GM23248 (cell line): Measurements from ENCODE around the gene PPFIA3. TPM values are rescaled to one million over a fixed set of nuclear protein-coding genes. Genes with fewer than 3 reads are reported as not detected.

ENCODE experiments used
- DNase-seq: peaks from one replicate; pipeline ENCODE4 v3.0.0-alpha.2; 2015
- H2AFZ ChIP-seq: fragments of 200-600 bp; sonication (generic); 2 replicates; pipeline ENCODE4 v1.6.1; 2016; ENCODE audit warnings: antibody characterized with exemption
- H3F3A ChIP-seq: fragments of 200-600 bp; sonication (generic); 2 replicates; pipeline ENCODE4 v1.6.1; 2016; ENCODE audit warnings: mild to moderate bottlenecking, antibody characterized with exemption, mixed run types; ENCODE audit not compliant: insufficient read depth
- H3K27ac ChIP-seq: fragments of 200-600 bp; sonication (generic); 2 replicates; pipeline ENCODE4 v1.5.1; 2016; ENCODE audit warnings: mild to moderate bottlenecking
- H3K27me3 ChIP-seq: fragments of 200-600 bp; sonication (generic); replicated peaks from 2 replicates; pipeline ENCODE4 v1.6.1; 2016; ENCODE audit warnings: mild to moderate bottlenecking; ENCODE audit not compliant: insufficient read depth
- H3K36me3 ChIP-seq: fragments of 200-600 bp; sonication (generic); 2 replicates; pipeline ENCODE4 v1.6.1; 2016; ENCODE audit warnings: low read depth, mild to moderate bottlenecking
- H3K4me1 ChIP-seq: fragments of 200-600 bp; sonication (generic); 2 replicates; pipeline ENCODE4 v1.6.1; 2016; ENCODE audit warnings: mild to moderate bottlenecking; ENCODE audit not compliant: insufficient read depth
- H3K4me2 ChIP-seq: fragments of 200-600 bp; sonication (generic); one replicate; pipeline ENCODE4 v1.6.1; 2016; ENCODE audit warnings: mild to moderate bottlenecking; ENCODE audit not compliant: unreplicated experiment
- H3K4me3 ChIP-seq: fragments of 200-600 bp; sonication (generic); 2 replicates; pipeline ENCODE4 v1.5.1; 2016; ENCODE audit warnings: mild to moderate bottlenecking
- H3K79me2 ChIP-seq: fragments of 200-600 bp; sonication (generic); 2 replicates; pipeline ENCODE4 v1.6.1; 2016; ENCODE audit warnings: mild to moderate bottlenecking; ENCODE audit not compliant: insufficient read depth
- H3K9ac ChIP-seq: fragments of 200-600 bp; sonication (generic); 2 replicates; pipeline ENCODE4 v1.6.1; 2016; ENCODE audit warnings: mild to moderate bottlenecking
- H3K9me2 ChIP-seq: fragments of 200-600 bp; sonication (generic); 2 replicates; pipeline ENCODE4 v1.6.1; 2016; ENCODE audit warnings: mixed run types, mild to moderate bottlenecking, moderate library complexity; ENCODE audit not compliant: insufficient read depth
- H3K9me3 ChIP-seq: fragments of 200-600 bp; sonication (generic); one replicate; pipeline ENCODE4 v1.6.1; 2017; ENCODE audit warnings: low read depth
- H4K20me1 ChIP-seq: fragments of 200-600 bp; sonication (generic); 2 replicates; pipeline ENCODE4 v1.6.0; 2016; ENCODE audit not compliant: insufficient read depth
- EZH2 ChIP-seq: fragments of 200-600 bp; sonication (generic); IDR thresholded peaks from 2 replicates; pipeline ENCODE4 v1.6.1; 2018; ENCODE audit warnings: antibody characterized with exemption, mild to moderate bottlenecking; ENCODE audit not compliant: insufficient read depth, poor library complexity, severe bottlenecking
- EZH2phosphoT487 ChIP-seq: fragments of 200-600 bp; sonication (generic); IDR thresholded peaks from 2 replicates; pipeline ENCODE4 v1.6.1; 2018; ENCODE audit warnings: antibody characterized with exemption, moderate library complexity, mild to moderate bottlenecking, low read depth; ENCODE audit not compliant: insufficient read depth
- WGBS, 2 experiments: methylation state at CpG; one replicate each; pipeline ENCODE4 v1.1.6; 2015 to 2017; ENCODE audit warnings: low lambda C conversion rate in 2 of 2, low coverage in 1 of 2; ENCODE audit errors: missing lambda C conversion rate in 2 of 2; 5-methylcytosine and 5-hydroxymethylcytosine counted together
- in situ Hi-C: fragments of 300-500 bp; cut with MboI; formaldehyde crosslinking; loops from 2 replicates; pipeline ENCODE4 v1.15.0; 2020
- polyA plus RNA-seq: library from polyadenylated mRNA; unstranded; fragments of >200 nt; fragmentation: Nextera tagmentation; extraction: Ambion mirVana; gene quantifications from 2 replicates; pipeline ENCODE4 v1.2.1, GENCODE V29; 2016
- small RNA-seq: library from RNA; depleted of rRNA; stranded (forward); fragments of <200 nt; gene quantifications from one replicate; pipeline ENCODE3, GENCODE V24; 2014; ENCODE audit warnings: low read depth, low replicate concordance
- total RNA-seq: library from RNA; depleted of rRNA; stranded (reverse); fragments of >200 nt; shearing (Covaris generic); gene quantifications from 2 replicates; pipeline ENCODE4 v1.2.3, GENCODE V29; 2014; rRNA removed

PPFIA3 gene
- total and polyA plus RNA-seq, 2 experiments from 2014 or later = 1.2 to 2.4 TPM

DNA sequence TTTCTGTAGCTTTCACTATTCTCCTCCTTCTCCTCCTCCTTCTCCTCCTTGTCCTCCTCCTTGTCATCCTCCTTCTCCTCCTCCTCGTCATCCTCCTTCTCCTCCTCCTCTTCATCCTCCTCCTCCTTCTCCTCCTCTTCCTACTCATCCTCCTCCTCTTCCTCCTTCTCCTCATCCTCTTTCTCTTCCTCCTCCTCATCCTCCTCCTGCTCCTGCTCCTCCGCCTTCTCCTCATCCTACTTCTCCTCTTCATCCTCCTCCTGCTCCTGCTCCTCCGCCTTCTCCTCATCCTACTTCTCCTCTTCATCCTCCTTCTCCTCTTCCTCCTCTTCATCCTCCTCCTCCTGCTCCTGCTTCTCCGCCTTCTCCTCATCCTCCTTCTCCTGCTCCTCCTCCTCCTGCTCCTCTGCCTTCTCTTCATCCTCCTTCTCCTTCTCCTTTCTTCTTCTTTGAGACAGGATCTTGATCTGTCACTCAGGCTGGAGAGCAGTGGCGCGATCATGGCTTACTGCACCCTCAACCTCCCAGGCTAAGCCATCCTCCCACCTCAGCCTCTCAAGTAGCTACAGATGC lies 74.6 kb downstream of the PPFIA3 start:
- H3K9me2 ChIP-seq = no peaks in the 10 kb centered on the region
- H3K4me2 ChIP-seq = no peak overlapping the region
- no peak overlapping the region for H3K27ac ChIP-seq
- DNase-seq = no peak
- H2AFZ ChIP-seq = no peak overlapping the region
- H3K79me2 ChIP-seq = no peaks in the 10 kb centered on the region
- H3K4me3 ChIP-seq = no peak overlapping the region
- no peaks in the 10 kb centered on the region for H4K20me1 ChIP-seq
- H3K27me3 ChIP-seq = no peaks in the 10 kb centered on the region
- 96% methylated on average over 6 of the region's 6 CpGs for WGBS, 2 experiments
- H3K36me3 ChIP-seq = peaks cover 28% of the 10 kb centered on the region; the same call in 1 of the 2 replicates
- 0 out of 2 replicates have a peak, but pooled peaks cover 9% of the 10 kb centered on the region for H3F3A ChIP-seq
- H3K9me3 ChIP-seq = no peaks in the 10 kb centered on the region
- peaks cover 4% of the 10 kb centered on the region; the same call in 1 of the 2 replicates for H3K4me1 ChIP-seq
- in situ Hi-C loops = no loop called here
- TF ChIP-seq EZH2 = no peak
- H3K9ac ChIP-seq = no peak overlapping the region

DNA sequence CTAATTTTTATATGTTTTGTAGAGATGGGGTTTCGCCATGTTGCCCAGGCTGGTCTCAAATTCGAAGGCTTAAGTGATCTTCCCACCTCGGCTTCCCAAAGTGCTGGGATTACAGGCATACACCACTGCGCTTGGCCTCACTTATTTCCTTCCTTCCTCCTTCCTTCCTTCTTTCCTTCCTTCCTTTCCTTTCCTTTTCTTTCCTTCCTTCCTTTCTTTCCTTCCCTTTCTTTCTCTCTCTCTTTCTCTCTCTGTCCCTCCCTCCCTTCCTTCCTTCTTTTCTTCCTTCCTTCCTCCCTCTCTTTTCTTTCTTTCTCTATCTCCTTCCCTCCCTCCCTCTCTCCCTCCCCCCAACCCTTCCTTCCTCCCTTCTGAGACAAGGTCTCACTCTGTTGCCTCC lies 75.1 kb downstream of the PPFIA3 start:
- no peaks in the 10 kb centered on the region for H3K27me3 ChIP-seq
- no peak overlapping the region for H3K4me2 ChIP-seq
- H3K4me1 ChIP-seq = peaks cover 4% of the 10 kb centered on the region; the same call in 1 of the 2 replicates
- H2AFZ ChIP-seq = no peak overlapping the region
- no peak for TF ChIP-seq EZH2
- no peak for DNase-seq
- no peaks in the 10 kb centered on the region for H3K79me2 ChIP-seq
- WGBS, 2 experiments = 82 to 88% methylated on average over 3 to 4 of the region's 4 CpGs
- in situ Hi-C loops = no loop called here
- H3K27ac ChIP-seq = no peak overlapping the region
- H3K9ac ChIP-seq = no peak overlapping the region
- no peaks in the 10 kb centered on the region for H4K20me1 ChIP-seq
- peaks cover 24% of the 10 kb centered on the region; the same call in 1 of the 2 replicates for H3K36me3 ChIP-seq
- H3F3A ChIP-seq = 0 out of 2 replicates have a peak, but pooled peaks cover 11% of the 10 kb centered on the region
- H3K4me3 ChIP-seq = no peak overlapping the region
- no peaks in the 10 kb centered on the region for H3K9me3 ChIP-seq
- no peaks in the 10 kb centered on the region for H3K9me2 ChIP-seq

DNA sequence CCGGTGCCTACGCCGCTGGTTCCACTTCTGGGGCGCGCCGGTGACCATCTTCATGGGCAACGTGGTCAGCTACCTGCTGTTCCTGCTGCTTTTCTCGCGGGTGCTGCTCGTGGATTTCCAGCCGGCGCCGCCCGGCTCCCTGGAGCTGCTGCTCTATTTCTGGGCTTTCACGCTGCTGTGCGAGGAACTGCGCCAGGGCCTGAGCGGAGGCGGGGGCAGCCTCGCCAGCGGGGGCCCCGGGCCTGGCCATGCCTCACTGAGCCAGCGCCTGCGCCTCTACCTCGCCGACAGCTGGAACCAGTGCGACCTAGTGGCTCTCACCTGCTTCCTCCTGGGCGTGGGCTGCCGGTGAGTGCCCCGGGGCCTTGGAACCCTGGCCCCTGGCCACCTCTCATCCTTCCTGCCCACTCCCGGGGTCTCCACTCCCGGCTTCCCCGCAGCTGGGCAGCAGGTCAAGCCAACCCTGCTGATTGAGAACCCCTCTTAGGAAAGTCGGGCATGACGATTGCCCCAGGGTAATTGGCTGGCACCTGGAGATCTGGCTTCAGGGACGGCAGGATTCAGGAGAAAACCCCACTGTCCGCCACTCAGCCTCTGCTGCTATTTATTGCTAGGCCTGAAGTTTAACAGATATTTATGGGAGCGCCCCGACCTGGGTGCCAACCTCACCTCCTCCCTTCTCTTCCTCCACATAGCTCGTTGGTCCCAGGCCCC lies 77.3 kb downstream of the PPFIA3 start:
- Histone ChIP-seq H3K9me2 (no peaks in the 10 kb centered on the region), H2AFZ (no peak overlapping the region), H3K4me3 (no peak overlapping the region), H3K9ac (no peak overlapping the region), H3F3A (peaks cover 11% of the 10 kb centered on the region; the same call in 1 of the 2 replicates), H3K79me2 (no peaks in the 10 kb centered on the region), H4K20me1 (no peaks in the 10 kb centered on the region), H3K27me3 (no peaks in the 10 kb centered on the region), H3K36me3 (peaks cover 17% of the 10 kb centered on the region), H3K4me1 (peaks cover 4% of the 10 kb centered on the region; the same call in 1 of the 2 replicates), H3K4me2 (no peak overlapping the region), H3K27ac (no peak overlapping the region), H3K9me3 (no peaks in the 10 kb centered on the region)
- 87 to 88% methylated on average over 38 to 39 of the region's 40 CpGs for WGBS, 2 experiments
- TF ChIP-seq EZH2 = no peak
- TF ChIP-seq EZH2phosphoT487 = no peak
- in situ Hi-C loops = no loop called here
- DNase-seq = no peak

DNA sequence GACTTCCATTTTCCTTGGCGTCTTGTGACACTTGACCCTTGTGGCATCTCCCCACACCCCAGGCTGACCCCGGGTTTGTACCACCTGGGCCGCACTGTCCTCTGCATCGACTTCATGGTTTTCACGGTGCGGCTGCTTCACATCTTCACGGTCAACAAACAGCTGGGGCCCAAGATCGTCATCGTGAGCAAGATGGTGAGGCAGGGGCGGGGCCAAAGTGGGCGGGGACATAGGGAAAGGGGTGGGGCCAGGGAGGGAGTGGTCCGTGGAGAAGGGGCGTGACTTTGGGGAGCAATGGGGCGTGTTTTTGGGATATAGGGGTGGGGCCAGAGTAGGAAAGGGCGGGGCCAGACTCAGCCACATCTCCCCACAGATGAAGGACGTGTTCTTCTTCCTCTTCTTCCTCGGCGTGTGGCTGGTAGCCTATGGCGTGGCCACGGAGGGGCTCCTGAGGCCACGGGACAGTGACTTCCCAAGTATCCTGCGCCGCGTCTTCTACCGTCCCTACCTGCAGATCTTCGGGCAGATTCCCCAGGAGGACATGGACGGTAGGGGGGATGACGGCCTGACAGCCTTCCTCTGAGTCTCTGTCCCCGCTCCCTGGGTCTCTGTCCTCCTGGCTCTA lies 81.0 kb downstream of the PPFIA3 start:
- WGBS, 2 experiments = 91 to 98% methylated on average over 17 to 29 of the region's 29 CpGs
- in situ Hi-C loops = loop anchor here (10.0 kb wide), 1 partner anchor 106 kb away; no protein-coding TSS in a partner anchor

More for the DNA sequence above, 81.0 kb downstream of the PPFIA3 start:
- Histone ChIP-seq H3K27ac (no peak overlapping the region), H3K9me2 (no peaks in the 10 kb centered on the region), H3K4me3 (no peak overlapping the region), H2AFZ (no peak overlapping the region), H3F3A (peaks cover 22% of the 10 kb centered on the region; the same call in 1 of the 2 replicates), H3K4me2 (no peak overlapping the region), H3K9me3 (no peaks in the 10 kb centered on the region), H3K79me2 (no peaks in the 10 kb centered on the region), H3K4me1 (peaks cover 13% of the 10 kb centered on the region), H4K20me1 (no peaks in the 10 kb centered on the region), H3K27me3 (no peaks in the 10 kb centered on the region), H3K36me3 (peaks cover 26% of the 10 kb centered on the region), H3K9ac (no peak overlapping the region)
- TF ChIP-seq EZH2 = no peak
- TF ChIP-seq EZH2phosphoT487 = no peak
- DNase-seq = peak; percentile 61

Small RNA genes within 50 kb of the gene (small RNA-seq; reads per million reads assigned to genes)
- gene RN7SL708P = not detected

Other genes starting within 250 kb of the PPFIA3 start
- 63.8 and 71.3 TPM in 2 replicates for gene PPP1R15A, start 247.1 kb upstream of the PPFIA3 start, total RNA-seq
- 78.9 and 83.0 TPM in 2 replicates for gene PPP1R15A, start 247.1 kb upstream of the PPFIA3 start, polyA plus RNA-seq
- not detected in 2 replicates for gene TULP2, start 220.8 kb upstream of the PPFIA3 start, total RNA-seq
- gene TULP2, start 220.8 kb upstream of the PPFIA3 start, polyA plus RNA-seq = not detected in 2 replicates
- gene NUCB1, start 219.2 kb upstream of the PPFIA3 start, total RNA-seq = 362 and 401 TPM in 2 replicates
- 412 and 438 TPM in 2 replicates for gene NUCB1, start 219.2 kb upstream of the PPFIA3 start, polyA plus RNA-seq
- gene DHDH, start 185.8 kb upstream of the PPFIA3 start, total RNA-seq = not detected in 2 replicates
- not detected in 2 replicates for gene DHDH, start 185.8 kb upstream of the PPFIA3 start, polyA plus RNA-seq
- gene BAX, start 164.7 kb upstream of the PPFIA3 start, total RNA-seq = 106 and 119 TPM in 2 replicates
- gene BAX, start 164.7 kb upstream of the PPFIA3 start, polyA plus RNA-seq = 92.7 and 97.3 TPM in 2 replicates
- 2,276 and 2,848 TPM in 2 replicates for gene FTL, start 154.2 kb upstream of the PPFIA3 start, total RNA-seq
- gene FTL, start 154.2 kb upstream of the PPFIA3 start, polyA plus RNA-seq = 8,171 and 8,242 TPM in 2 replicates
- 78.4 and 80.1 TPM in 2 replicates for gene GYS1, start 126.2 kb upstream of the PPFIA3 start, total RNA-seq
- 85.6 and 92.6 TPM in 2 replicates for gene GYS1, start 126.2 kb upstream of the PPFIA3 start, polyA plus RNA-seq
- 177 TPM in 2 replicates for gene RUVBL2, start 125.7 kb upstream of the PPFIA3 start, total RNA-seq
- 129 and 130 TPM in 2 replicates for gene RUVBL2, start 125.7 kb upstream of the PPFIA3 start, polyA plus RNA-seq
- gene LHB, start 102.5 kb upstream of the PPFIA3 start, total RNA-seq = not detected in 2 replicates
- 0.54 and 0.85 TPM in 2 replicates for gene LHB, start 102.5 kb upstream of the PPFIA3 start, polyA plus RNA-seq
- gene CGB3, start 95.2 kb upstream of the PPFIA3 start, total RNA-seq = not detected in 2 replicates
- 0.76 TPM in 1 of 2 replicates, not detected in the other for gene CGB3, start 95.2 kb upstream of the PPFIA3 start, polyA plus RNA-seq
- not detected in 2 replicates for gene CGB2, start 87.7 kb upstream of the PPFIA3 start, total RNA-seq
- gene CGB2, start 87.7 kb upstream of the PPFIA3 start, polyA plus RNA-seq = 0.75 TPM in 1 of 2 replicates, not detected in the other
- gene CGB1, start 82.6 kb upstream of the PPFIA3 start, total RNA-seq = 3.2 and 4.2 TPM in 2 replicates
- 1.3 TPM in 1 of 2 replicates, not detected in the other for gene CGB1, start 82.6 kb upstream of the PPFIA3 start, polyA plus RNA-seq
- gene CGB5, start 75.7 kb upstream of the PPFIA3 start, total RNA-seq = not detected in 2 replicates
- 1.3 and 1.7 TPM in 2 replicates for gene CGB5, start 75.7 kb upstream of the PPFIA3 start, polyA plus RNA-seq
- 4.5 TPM in 1 of 2 replicates, not detected in the other for gene CGB8, start 70.4 kb upstream of the PPFIA3 start, total RNA-seq
- 1.9 and 2.0 TPM in 2 replicates for gene CGB8, start 70.4 kb upstream of the PPFIA3 start, polyA plus RNA-seq
- 0.38 and 0.54 TPM in 2 replicates for gene CGB7, start 61.8 kb upstream of the PPFIA3 start, total RNA-seq
- gene CGB7, start 61.8 kb upstream of the PPFIA3 start, polyA plus RNA-seq = 2.2 and 2.8 TPM in 2 replicates
- not detected in 2 replicates for gene NTF4, start 54.7 kb upstream of the PPFIA3 start, total RNA-seq
- gene NTF4, start 54.7 kb upstream of the PPFIA3 start, polyA plus RNA-seq = 0.51 TPM in 1 of 2 replicates, not detected in the other
- not detected in 2 replicates for gene KCNA7, start 46.8 kb upstream of the PPFIA3 start, total RNA-seq
- gene KCNA7, start 46.8 kb upstream of the PPFIA3 start, polyA plus RNA-seq = 0.04 and 0.13 TPM in 2 replicates
- 146 and 184 TPM in 2 replicates for gene SNRNP70, start 34.1 kb upstream of the PPFIA3 start, total RNA-seq
- 102 and 104 TPM in 2 replicates for gene SNRNP70, start 34.1 kb upstream of the PPFIA3 start, polyA plus RNA-seq
- gene LIN7B, start 5.2 kb upstream of the PPFIA3 start, total RNA-seq = 10.7 and 12.5 TPM in 2 replicates
- gene LIN7B, start 5.2 kb upstream of the PPFIA3 start, polyA plus RNA-seq = 11.9 and 12.6 TPM in 2 replicates
- 0.86 TPM in 1 of 2 replicates, not detected in the other for gene C19orf73, start 401 bp upstream of the PPFIA3 start, total RNA-seq
- 1.0 and 1.4 TPM in 2 replicates for gene C19orf73, start 401 bp upstream of the PPFIA3 start, polyA plus RNA-seq
- gene HRC, start 35.9 kb downstream of the PPFIA3 start, total RNA-seq = not detected in 2 replicates
- gene HRC, start 35.9 kb downstream of the PPFIA3 start, polyA plus RNA-seq = 0.10 TPM in 1 of 2 replicates, not detected in the other
- gene TRPM4, start 38.2 kb downstream of the PPFIA3 start, total RNA-seq = 18.4 and 18.8 TPM in 2 replicates
- gene TRPM4, start 38.2 kb downstream of the PPFIA3 start, polyA plus RNA-seq = 15.8 and 20.1 TPM in 2 replicates
- 0.51 TPM in 1 of 2 replicates, not detected in the other for gene SLC6A16, start 205.6 kb downstream of the PPFIA3 start, total RNA-seq
- gene SLC6A16, start 205.6 kb downstream of the PPFIA3 start, polyA plus RNA-seq = 0.40 TPM in 1 of 2 replicates, not detected in the other
- not detected in 2 replicates for gene CD37, start 215.9 kb downstream of the PPFIA3 start, total RNA-seq
- gene CD37, start 215.9 kb downstream of the PPFIA3 start, polyA plus RNA-seq = 1.8 and 2.4 TPM in 2 replicates
- 13.9 and 18.7 TPM in 2 replicates for gene TEAD2, start 242.9 kb downstream of the PPFIA3 start, total RNA-seq
- 7.1 and 7.8 TPM in 2 replicates for gene TEAD2, start 242.9 kb downstream of the PPFIA3 start, polyA plus RNA-seq
- 0.63 TPM in 1 of 2 replicates, not detected in the other for gene DKKL1, start 244.3 kb downstream of the PPFIA3 start, total RNA-seq
- gene DKKL1, start 244.3 kb downstream of the PPFIA3 start, polyA plus RNA-seq = 0.30 TPM in 1 of 2 replicates, not detected in the other